Neural cell (in vitro differentiated cells): Measurements from ENCODE around the gene MPDZ. TPM values are rescaled to one million over a fixed set of nuclear protein-coding genes. Genes with fewer than 3 reads are reported as not detected.

ENCODE experiments used
- H2AFZ ChIP-seq: fragments of 200-600, 300-800 bp; sonication (generic), shearing (Covaris generic); 2 replicates; pipeline ENCODE4 v1.6.0; 2014; ENCODE audit warnings: low read depth, mild to moderate bottlenecking, antibody characterized with exemption, low read length, moderate library complexity
- H3F3A ChIP-seq: fragments of 200-600 bp; shearing (Covaris generic); 2 replicates; pipeline ENCODE4 v1.6.1; 2016; ENCODE audit warnings: mild to moderate bottlenecking, moderate library complexity, mixed read lengths, antibody characterized with exemption, low read length; ENCODE audit not compliant: insufficient read depth, poor library complexity, severe bottlenecking
- H3K27ac ChIP-seq: fragments of 200-600, 300-800 bp; sonication (generic), shearing (Covaris generic); 2 replicates; pipeline ENCODE4 v1.5.1; 2014; ENCODE audit warnings: mild to moderate bottlenecking, low read length, moderate library complexity
- H3K27me3 ChIP-seq: fragments of 300-800, 200-600 bp; sonication (generic), shearing (Covaris generic); 2 replicates; pipeline ENCODE4 v1.6.0; 2014; ENCODE audit warnings: mild to moderate bottlenecking, low read depth, low read length, moderate library complexity; ENCODE audit not compliant: insufficient read depth
- H3K36me3 ChIP-seq: fragments of 300-800, 200-600 bp; sonication (generic), shearing (Covaris generic); 2 replicates; pipeline ENCODE4 v1.5.1; 2014; ENCODE audit warnings: mild to moderate bottlenecking, antibody characterized with exemption, low read length, moderate library complexity; ENCODE audit not compliant: insufficient read depth
- H3K4me2 ChIP-seq: fragments of 300-800, 200-600 bp; sonication (generic), shearing (Covaris generic); 2 replicates; pipeline ENCODE4 v1.6.0; 2014; ENCODE audit warnings: mild to moderate bottlenecking, low read length
- H3K4me3 ChIP-seq: fragments of 300-800, 200-600 bp; sonication (generic), shearing (Covaris generic); 2 replicates; pipeline ENCODE4 v1.5.1; 2014; ENCODE audit warnings: mild to moderate bottlenecking, low read length, moderate library complexity
- H3K79me2 ChIP-seq: fragments of 200-600 bp; shearing (Covaris generic); replicated peaks from 2 replicates; pipeline ENCODE4 v1.6.0; 2014; ENCODE audit warnings: mild to moderate bottlenecking, low read length, moderate library complexity; ENCODE audit not compliant: insufficient read depth
- H3K9ac ChIP-seq: fragments of 300-800, 200-600 bp; sonication (generic), shearing (Covaris generic); 2 replicates; pipeline ENCODE4 v1.6.1; 2016; ENCODE audit warnings: mild to moderate bottlenecking, low read length, mixed read lengths
- H3K9me2 ChIP-seq: fragments of 200-600 bp; shearing (Covaris generic); 2 replicates; pipeline ENCODE4 v1.6.1; 2016; ENCODE audit warnings: mild to moderate bottlenecking, low read length, mixed read lengths; ENCODE audit not compliant: insufficient read depth
- H3K9me3 ChIP-seq: fragments of 200-600, 300-800 bp; sonication (generic), shearing (Covaris generic); 2 replicates; pipeline ENCODE4 v1.6.1; 2016; ENCODE audit warnings: mild to moderate bottlenecking, mixed run types, low read length, moderate library complexity, mixed read lengths
- H4K20me1 ChIP-seq: fragments of 200-600 bp; shearing (Covaris generic); 2 replicates; pipeline ENCODE4 v1.6.1; 2016; ENCODE audit warnings: mild to moderate bottlenecking, mixed run types; ENCODE audit not compliant: insufficient read depth
- CTCF ChIP-seq: fragments of 450-650 bp; IDR thresholded peaks from 2 replicates; pipeline ENCODE4 v1.5.1; 2014; ENCODE audit warnings: antibody characterized with exemption, mild to moderate bottlenecking, moderate library complexity; ENCODE audit not compliant: poor library complexity, severe bottlenecking
- EP300 ChIP-seq: fragments of 450-650 bp; conservative IDR thresholded peaks from 2 replicates; pipeline ENCODE4 v1.6.1; 2014; ENCODE audit warnings: antibody characterized with exemption, mild to moderate bottlenecking, moderate library complexity; ENCODE audit not compliant: poor library complexity, severe bottlenecking
- EZH2 ChIP-seq: fragments of 200-600, 300-800 bp; shearing (Covaris generic), sonication (generic); IDR thresholded peaks from 2 replicates; pipeline ENCODE4 v1.6.1; 2014; ENCODE audit warnings: antibody characterized with exemption, low read length, borderline replicate concordance, mild to moderate bottlenecking; ENCODE audit not compliant: insufficient read depth, poor library complexity, severe bottlenecking
- MXI1 ChIP-seq: fragments of 450-650 bp; conservative IDR thresholded peaks from 2 replicates; pipeline ENCODE4 v1.6.1; 2014; ENCODE audit warnings: antibody characterized with exemption, mild to moderate bottlenecking; ENCODE audit not compliant: poor library complexity, severe bottlenecking
- POLR2AphosphoS5 ChIP-seq: IDR thresholded peaks from 2 replicates; pipeline ENCODE4 v1.6.1; 2012
- RAD21 ChIP-seq: fragments of 450-650 bp; conservative IDR thresholded peaks from 2 replicates; pipeline ENCODE4 v1.6.1; 2014; ENCODE audit warnings: antibody characterized with exemption, mild to moderate bottlenecking, moderate library complexity
- SMC3 ChIP-seq: fragments of 450-650 bp; conservative IDR thresholded peaks from 2 replicates; pipeline ENCODE4 v1.6.1; 2014; ENCODE audit warnings: antibody characterized with exemption, mild to moderate bottlenecking, moderate library complexity; ENCODE audit not compliant: poor library complexity
- TAF1 ChIP-seq: IDR thresholded peaks from 2 replicates; pipeline ENCODE4 v1.6.1; 2012; ENCODE audit warnings: low read depth
- polyA plus RNA-seq: library from polyadenylated mRNA; depleted of rRNA; stranded (reverse); fragments of >200 nt; gene quantifications from 2 replicates; pipeline ENCODE4 v1.2.3, GENCODE V29; 2014
- TF ChIP-seq, protein P1 (sequence below): IDR thresholded peaks from 2 replicates; pipeline ENCODE4 v1.6.1; 2012; ENCODE audit warnings: borderline replicate concordance

MPDZ gene
- polyA plus RNA-seq, 1 donor from 2014 or later: 13.1 TPM

DNA sequence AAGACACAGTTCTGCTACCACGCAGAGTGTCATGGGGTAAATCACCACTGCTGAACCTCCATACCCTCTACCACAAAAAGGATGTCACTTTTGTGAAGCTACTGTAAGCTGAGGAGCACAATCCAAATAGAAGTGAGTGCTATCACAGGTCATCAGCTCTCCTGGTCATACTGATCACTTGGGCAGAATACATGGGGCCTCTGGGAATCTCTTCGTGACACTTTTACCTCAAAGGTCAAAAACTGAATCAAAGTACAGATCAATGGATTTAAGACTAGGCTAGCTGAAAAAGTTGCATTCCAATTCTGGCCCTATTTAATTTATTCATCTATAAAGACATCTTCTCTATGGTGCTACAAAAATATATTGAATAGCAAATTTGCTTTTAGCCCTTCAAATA lies 115.5 kb downstream of the MPDZ start:
- H3K4me3 ChIP-seq: no peak overlapping the region
- TF ChIP-seq EP300: no peak
- TF ChIP-seq TAF1: no peak
- TF ChIP-seq MXI1: no peak
- no peak for TF ChIP-seq POLR2AphosphoS5
- no peak for TF ChIP-seq CTCF
- TF ChIP-seq, protein P1, sequence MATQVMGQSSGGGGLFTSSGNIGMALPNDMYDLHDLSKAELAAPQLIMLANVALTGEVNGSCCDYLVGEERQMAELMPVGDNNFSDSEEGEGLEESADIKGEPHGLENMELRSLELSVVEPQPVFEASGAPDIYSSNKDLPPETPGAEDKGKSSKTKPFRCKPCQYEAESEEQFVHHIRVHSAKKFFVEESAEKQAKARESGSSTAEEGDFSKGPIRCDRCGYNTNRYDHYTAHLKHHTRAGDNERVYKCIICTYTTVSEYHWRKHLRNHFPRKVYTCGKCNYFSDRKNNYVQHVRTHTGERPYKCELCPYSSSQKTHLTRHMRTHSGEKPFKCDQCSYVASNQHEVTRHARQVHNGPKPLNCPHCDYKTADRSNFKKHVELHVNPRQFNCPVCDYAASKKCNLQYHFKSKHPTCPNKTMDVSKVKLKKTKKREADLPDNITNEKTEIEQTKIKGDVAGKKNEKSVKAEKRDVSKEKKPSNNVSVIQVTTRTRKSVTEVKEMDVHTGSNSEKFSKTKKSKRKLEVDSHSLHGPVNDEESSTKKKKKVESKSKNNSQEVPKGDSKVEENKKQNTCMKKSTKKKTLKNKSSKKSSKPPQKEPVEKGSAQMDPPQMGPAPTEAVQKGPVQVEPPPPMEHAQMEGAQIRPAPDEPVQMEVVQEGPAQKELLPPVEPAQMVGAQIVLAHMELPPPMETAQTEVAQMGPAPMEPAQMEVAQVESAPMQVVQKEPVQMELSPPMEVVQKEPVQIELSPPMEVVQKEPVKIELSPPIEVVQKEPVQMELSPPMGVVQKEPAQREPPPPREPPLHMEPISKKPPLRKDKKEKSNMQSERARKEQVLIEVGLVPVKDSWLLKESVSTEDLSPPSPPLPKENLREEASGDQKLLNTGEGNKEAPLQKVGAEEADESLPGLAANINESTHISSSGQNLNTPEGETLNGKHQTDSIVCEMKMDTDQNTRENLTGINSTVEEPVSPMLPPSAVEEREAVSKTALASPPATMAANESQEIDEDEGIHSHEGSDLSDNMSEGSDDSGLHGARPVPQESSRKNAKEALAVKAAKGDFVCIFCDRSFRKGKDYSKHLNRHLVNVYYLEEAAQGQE: no peak
- TF ChIP-seq EZH2: no peak
- no peak for TF ChIP-seq SMC3
- no peak for TF ChIP-seq RAD21
- H4K20me1 ChIP-seq: no peaks in the 10 kb centered on the region
- H3K36me3 ChIP-seq: no peaks in the 10 kb centered on the region
- H3K9me3 ChIP-seq: no peaks in the 10 kb centered on the region
- no peak overlapping the region for H3K4me2 ChIP-seq
- H3K9ac ChIP-seq: no peak overlapping the region
- no peak overlapping the region for H3K27ac ChIP-seq
- H2AFZ ChIP-seq: no peak overlapping the region
- H3K27me3 ChIP-seq: no peaks in the 10 kb centered on the region
- H3F3A ChIP-seq: peaks cover 4% of the 10 kb centered on the region
- no peaks in the 10 kb centered on the region for H3K79me2 ChIP-seq
- no peaks in the 10 kb centered on the region for H3K9me2 ChIP-seq

DNA sequence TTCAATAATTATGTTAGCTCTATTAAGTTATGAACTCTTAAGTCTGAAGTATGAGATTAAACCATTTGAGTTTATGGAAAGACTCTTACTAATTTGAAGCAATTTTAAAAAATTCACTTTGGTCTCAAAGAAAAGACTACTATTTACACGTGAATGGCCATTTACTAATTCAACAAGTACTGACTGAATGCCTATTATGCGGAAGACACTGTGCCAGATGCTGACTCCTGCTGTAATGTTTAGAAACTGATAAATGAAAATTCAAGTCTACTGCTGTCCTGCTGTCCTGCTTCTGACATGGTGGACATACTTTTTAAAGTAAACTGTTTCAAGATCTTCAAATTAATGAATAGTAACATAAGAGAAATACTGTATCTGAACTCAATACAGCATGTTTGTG lies 116.2 kb downstream of the MPDZ start:
- no peaks in the 10 kb centered on the region for H3K79me2 ChIP-seq
- no peak overlapping the region for H3K27ac ChIP-seq
- no peak overlapping the region for H3K4me3 ChIP-seq
- no peaks in the 10 kb centered on the region for H4K20me1 ChIP-seq
- TF ChIP-seq RAD21 (no peak), SMC3 (no peak), TAF1 (no peak), MXI1 (no peak), CTCF (no peak), POLR2AphosphoS5 (no peak), EP300 (no peak)
- no peak overlapping the region for H2AFZ ChIP-seq
- no peaks in the 10 kb centered on the region for H3K36me3 ChIP-seq
- no peak overlapping the region for H3K9ac ChIP-seq
- H3K9me2 ChIP-seq: no peaks in the 10 kb centered on the region
- no peaks in the 10 kb centered on the region for H3K9me3 ChIP-seq
- no peak overlapping the region for H3K4me2 ChIP-seq
- no peaks in the 10 kb centered on the region for H3K27me3 ChIP-seq
- peaks cover 4% of the 10 kb centered on the region for H3F3A ChIP-seq
